ENCODE results near the gene SP3. TPM values are rescaled to one million over a fixed set of nuclear protein-coding genes. Genes with fewer than 3 reads are reported as not detected.
A peak's percentile ranks its signal among the peaks of the same experiment; 100 is the strongest.
"Not testable (repeated sequence)": the region's sequence is repeated elsewhere in the genome, so short reads cannot be mapped to it uniquely, and the experiment has no call there.

The SP3 gene
- total RNA-seq, 1 donor from 2014 or later, result 52.6 TPM

- TF ChIP-seq CTCF (IDR thresholded peaks at IDR 0.05; ENCODE audit: insufficient read depth, low read length, poor library complexity, severe bottlenecking), result no peak
- Histone ChIP-seq H3K36me3 (ENCODE audit: control insufficient read depth, insufficient read depth, low read length) (no peaks in the 10 kb centered on the region), H3K4me3 (ENCODE audit: low read depth, low read length) (no peak overlapping the region), H3K27me3 (ENCODE audit: control insufficient read depth, insufficient read depth, low read length) (no peaks in the 10 kb centered on the region)
- no peak for DNase-seq (ENCODE audit: low read depth)
Measured at GRCh38 chr2:173891315-173892037, 73.7 kb downstream of the SP3 start.

GRCh38 chr2:173889464-173889863 lies 75.7 kb downstream of the SP3 start:
- DNase-seq (ENCODE audit: low read depth); H3K36me3 ChIP-seq (ENCODE audit: control insufficient read depth, insufficient read depth, low read length); H3K4me3 ChIP-seq (ENCODE audit: low read depth, low read length); H3K27me3 ChIP-seq (ENCODE audit: control insufficient read depth, insufficient read depth, low read length): not testable (repeated sequence)

GRCh38 chr2:173886613-173887012 lies 78.6 kb downstream of the SP3 start:
- H3K36me3 ChIP-seq (ENCODE audit: control insufficient read depth, insufficient read depth, low read length), result no peaks in the 10 kb centered on the region
- TF ChIP-seq CTCF (IDR thresholded peaks at IDR 0.05; ENCODE audit: insufficient read depth, low read length, poor library complexity, severe bottlenecking), result no peak
- no peaks in the 10 kb centered on the region for H3K27me3 ChIP-seq (ENCODE audit: control insufficient read depth, insufficient read depth, low read length)
- DNase-seq (ENCODE audit: low read depth), result no peak
- H3K4me3 ChIP-seq (ENCODE audit: low read depth, low read length), result no peak overlapping the region

- no peaks in the 10 kb centered on the region for H3K27me3 ChIP-seq (ENCODE audit: control insufficient read depth, insufficient read depth, low read length)
- H3K4me3 ChIP-seq (ENCODE audit: low read depth, low read length), result no peak overlapping the region
- H3K36me3 ChIP-seq (ENCODE audit: control insufficient read depth, insufficient read depth, low read length), result no peaks in the 10 kb centered on the region
- TF ChIP-seq CTCF (IDR thresholded peaks at IDR 0.05; ENCODE audit: insufficient read depth, low read length, poor library complexity, severe bottlenecking), result peak; percentile 53
- DNase-seq (ENCODE audit: low read depth), result no peak
Measured at GRCh38 chr2:173884025-173884802, 81.0 kb downstream of the SP3 start.

GRCh38 chr2:173881886-173882285 lies 83.3 kb downstream of the SP3 start:
- no peaks in the 10 kb centered on the region for H3K27me3 ChIP-seq (ENCODE audit: control insufficient read depth, insufficient read depth, low read length)
- H3K4me3 ChIP-seq (ENCODE audit: low read depth, low read length), result no peak overlapping the region
- no peak for TF ChIP-seq CTCF (IDR thresholded peaks at IDR 0.05; ENCODE audit: insufficient read depth, low read length, poor library complexity, severe bottlenecking)
- no peaks in the 10 kb centered on the region for H3K36me3 ChIP-seq (ENCODE audit: control insufficient read depth, insufficient read depth, low read length)
- peak; percentile 29 for DNase-seq (ENCODE audit: low read depth)

GRCh38 chr2:173881461-173881860 lies 83.7 kb downstream of the SP3 start:
- Histone ChIP-seq H3K27me3 (ENCODE audit: control insufficient read depth, insufficient read depth, low read length) (no peaks in the 10 kb centered on the region), H3K4me3 (ENCODE audit: low read depth, low read length) (no peak overlapping the region), H3K36me3 (ENCODE audit: control insufficient read depth, insufficient read depth, low read length) (no peaks in the 10 kb centered on the region)
- no peak for TF ChIP-seq CTCF (IDR thresholded peaks at IDR 0.05; ENCODE audit: insufficient read depth, low read length, poor library complexity, severe bottlenecking)
- DNase-seq (ENCODE audit: low read depth), result no peak
